ENCODE results near the gene CDK15.

CDK15 gene

GRCh38 chr2:201879996-201880395, 73.7 kb downstream of the CDK15 start:
- DNase-seq = no peak

- DNase-seq = no peak
These were observed 74.2 kb downstream of the CDK15 start for GRCh38 chr2:201880579-201880978.

GRCh38 chr2:201880993-201881611, 74.8 kb downstream of the CDK15 start:
- no peak for DNase-seq

- no peak for DNase-seq
These were observed 75.4 kb downstream of the CDK15 start for GRCh38 chr2:201881741-201882140.

- no peak for DNase-seq
These were observed 76.2 kb downstream of the CDK15 start for GRCh38 chr2:201882353-201883090.

GRCh38 chr2:201883606-201884369, 77.5 kb downstream of the CDK15 start:
- DNase-seq = no peak

- no peak for DNase-seq
These were observed 80.2 kb downstream of the CDK15 start for GRCh38 chr2:201886504-201886903.

GRCh38 chr2:201887773-201888425, 81.6 kb downstream of the CDK15 start:
- DNase-seq = no peak

- DNase-seq = no peak
These were observed 82.1 kb downstream of the CDK15 start for GRCh38 chr2:201888426-201888800.

GRCh38 chr2:201890453-201890852, 84.1 kb downstream of the CDK15 start:
- DNase-seq = no peak

GRCh38 chr2:201891676-201892075, 85.3 kb downstream of the CDK15 start:
- no peak for DNase-seq

GRCh38 chr2:201892516-201892915, 86.2 kb downstream of the CDK15 start:
- DNase-seq = no peak

- no peak for DNase-seq
These were observed 94.0 kb downstream of the CDK15 start for GRCh38 chr2:201900362-201900761.

GRCh38 chr2:201901786-201902185, 95.4 kb downstream of the CDK15 start:
- no peak for DNase-seq

GRCh38 chr2:201904538-201905420, 98.4 kb downstream of the CDK15 start:
- no peak for DNase-seq

GRCh38 chr2:201906777-201907562, 100.6 kb downstream of the CDK15 start:
- no peak for DNase-seq

GRCh38 chr2:201907563-201907881, 101.2 kb downstream of the CDK15 start:
- no peak for DNase-seq

GRCh38 chr2:201908901-201909300, 102.6 kb downstream of the CDK15 start:
- no peak for DNase-seq

GRCh38 chr2:201909348-201909747, 103.0 kb downstream of the CDK15 start:
- DNase-seq = no peak

- DNase-seq = no peak
These were observed 103.6 kb downstream of the CDK15 start for GRCh38 chr2:201909961-201910361.

- DNase-seq = no peak
These were observed 105.0 kb downstream of the CDK15 start for GRCh38 chr2:201911372-201911771.

- DNase-seq = no peak
These were observed 106.9 kb downstream of the CDK15 start for GRCh38 chr2:201913201-201913600.

Measured in CD4-positive, alpha-beta T cell treated with Interleukin-17A for 1 hour (primary cell).